Endometrium (tissue), 2 donors: ENCODE data around the gene JAKMIP1.
"Not testable (repeated sequence)": the region's sequence is repeated elsewhere in the genome, so short reads cannot be mapped to it uniquely, and the experiment has no call there.

Experiments
- FAIRE-seq: peaks from 2 replicates; lab custom pipeline; 2012; peaks lifted over from hg19 to GRCh38; lab: Jason Lieb, UNC
- donor health status: control.
- donor health status: control.

JAKMIP1 gene

GRCh38 chr4:6229095-6229494 is 28.7 kb upstream of the JAKMIP1 start:
- no peak for FAIRE-seq

DNA sequence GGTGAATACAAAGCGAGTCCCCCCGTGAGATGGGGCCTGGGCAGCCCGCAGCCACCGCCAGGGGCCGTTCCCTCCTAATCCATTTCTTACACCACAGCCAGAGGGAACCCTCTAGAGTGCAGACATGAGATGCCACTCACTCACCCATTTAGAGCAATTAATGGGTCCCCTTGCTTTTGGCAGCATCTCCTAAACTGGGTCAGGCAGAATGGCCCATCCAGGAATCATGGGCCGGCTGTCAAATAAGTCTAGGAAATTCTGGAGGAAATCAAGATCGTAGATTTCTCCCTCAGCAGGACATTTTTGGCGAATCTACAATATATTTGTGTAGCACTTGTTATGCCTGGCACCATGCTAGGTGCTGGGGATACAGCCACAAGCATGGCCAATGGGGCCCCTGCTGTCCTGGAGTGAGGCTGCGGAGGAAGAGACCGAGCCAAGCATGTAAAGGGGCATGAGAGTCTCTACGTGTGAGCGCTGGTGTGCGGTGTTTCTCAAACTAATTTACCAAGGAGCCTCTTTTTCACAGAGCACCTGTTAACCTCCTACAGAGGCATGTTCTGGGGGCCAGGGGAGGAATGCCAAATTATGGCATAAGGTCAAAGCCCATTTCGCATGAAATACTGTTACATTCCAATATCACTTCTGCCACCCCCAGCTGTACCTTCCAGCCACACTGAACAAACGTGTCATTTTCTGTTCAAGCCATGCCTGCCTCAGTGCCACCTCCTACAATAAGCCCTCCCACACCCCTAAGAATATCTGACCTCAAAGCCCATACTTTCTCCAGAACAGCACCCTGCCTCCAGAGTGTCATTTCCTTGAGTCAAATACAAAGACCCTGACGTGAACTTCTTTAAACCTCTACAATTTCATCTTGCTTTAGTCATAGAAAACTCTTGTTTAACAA is 28.1 kb upstream of the JAKMIP1 start:
- no peak for FAIRE-seq

GRCh38 chr4:6227412-6228157 is 27.2 kb upstream of the JAKMIP1 start:
- no peak for FAIRE-seq

GRCh38 chr4:6226506-6226905 is 26.2 kb upstream of the JAKMIP1 start:
- no peak for FAIRE-seq

DNA sequence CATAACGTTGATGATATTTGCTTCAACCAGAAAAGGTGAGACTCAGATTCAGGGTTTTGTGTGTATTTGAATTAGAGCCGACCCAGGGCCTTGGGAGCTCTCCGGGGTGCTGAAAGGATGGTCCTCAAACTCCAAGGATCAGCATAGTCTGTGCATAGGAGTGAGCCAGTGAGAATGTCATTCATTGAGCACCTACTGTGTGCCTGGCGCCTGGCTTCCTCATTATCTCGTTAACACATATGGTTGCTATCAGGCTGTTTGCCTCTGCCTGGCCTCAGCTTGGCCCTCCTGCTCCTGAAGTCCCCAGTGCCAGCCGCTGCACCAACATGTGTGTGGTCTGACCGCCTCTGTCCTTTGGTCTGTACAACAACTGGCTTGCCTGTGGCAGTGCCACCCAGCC is 25.1 kb upstream of the JAKMIP1 start:
- FAIRE-seq: no peak

DNA sequence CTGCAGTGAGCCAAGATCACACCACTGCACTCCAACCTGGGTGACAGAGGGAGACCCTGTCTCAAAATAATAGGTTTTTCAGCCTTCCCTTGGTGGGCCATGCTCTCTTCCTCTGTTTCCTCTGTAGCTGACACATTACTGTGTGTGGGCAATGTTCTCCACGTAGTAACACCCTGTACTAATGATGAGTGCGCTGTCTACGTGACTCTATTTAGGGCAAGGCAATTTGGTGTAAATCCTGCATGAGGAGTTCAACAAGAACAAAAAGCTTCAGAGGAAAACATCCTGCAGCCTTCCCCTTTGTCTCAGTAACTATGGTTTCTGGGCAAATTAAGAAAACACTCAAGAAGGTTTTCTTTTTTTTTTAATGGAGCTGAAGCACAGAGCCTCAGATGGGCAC is 24.4 kb upstream of the JAKMIP1 start:
- FAIRE-seq: no peak

DNA sequence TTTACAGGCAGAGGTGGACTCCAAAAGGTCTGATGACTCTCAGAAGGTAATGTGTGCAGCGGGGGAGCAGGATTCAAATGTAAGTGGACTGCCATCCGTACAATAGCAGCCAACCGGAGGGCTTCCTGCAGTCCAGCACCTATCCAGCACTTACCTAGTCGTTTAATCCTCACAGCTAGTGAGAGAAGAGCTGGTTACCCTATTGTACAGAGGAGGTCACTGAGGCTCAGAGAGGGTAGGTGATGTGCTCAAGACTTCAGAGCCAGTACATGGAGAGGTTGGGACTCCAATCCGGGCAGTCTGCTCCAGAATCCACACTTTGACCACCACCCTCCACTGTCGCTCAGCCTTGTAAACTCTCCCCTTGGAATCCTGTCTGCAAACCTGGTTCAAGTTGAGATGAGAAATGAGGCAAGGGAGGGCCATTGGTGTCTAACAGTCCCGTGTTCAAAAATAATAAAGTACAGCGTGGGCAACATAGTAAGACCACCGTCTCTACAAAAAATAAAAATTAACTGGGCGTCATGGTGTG is 22.5 kb upstream of the JAKMIP1 start:
- no peak for FAIRE-seq

GRCh38 chr4:6221851-6222760 is 21.8 kb upstream of the JAKMIP1 start:
- FAIRE-seq: no peak

DNA sequence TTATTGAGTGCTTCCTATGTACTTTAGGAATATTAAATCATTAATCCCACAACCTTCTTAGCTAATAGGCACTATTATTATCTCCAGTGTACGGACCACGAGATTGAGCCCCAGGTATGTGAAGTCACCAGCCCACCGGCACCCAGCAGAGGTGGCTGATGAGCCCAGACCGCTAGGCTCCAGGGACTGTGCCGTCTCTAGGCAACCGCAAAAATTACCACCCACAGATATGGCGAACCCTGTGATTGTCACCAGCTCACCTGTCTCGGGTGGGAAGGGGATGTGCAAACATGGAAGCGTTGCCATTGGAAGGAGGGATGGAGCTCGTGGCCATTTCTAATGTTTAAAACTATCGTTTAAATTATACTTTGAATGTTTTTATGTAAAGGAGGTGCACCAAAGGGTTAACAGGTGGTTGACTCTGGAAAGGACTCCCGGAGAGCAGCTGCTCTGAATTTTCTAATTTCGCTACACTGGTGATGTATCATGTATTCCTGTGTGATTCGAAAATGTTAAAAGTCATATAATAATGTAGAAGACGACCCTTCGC is 21.0 kb upstream of the JAKMIP1 start:
- no peak for FAIRE-seq

DNA sequence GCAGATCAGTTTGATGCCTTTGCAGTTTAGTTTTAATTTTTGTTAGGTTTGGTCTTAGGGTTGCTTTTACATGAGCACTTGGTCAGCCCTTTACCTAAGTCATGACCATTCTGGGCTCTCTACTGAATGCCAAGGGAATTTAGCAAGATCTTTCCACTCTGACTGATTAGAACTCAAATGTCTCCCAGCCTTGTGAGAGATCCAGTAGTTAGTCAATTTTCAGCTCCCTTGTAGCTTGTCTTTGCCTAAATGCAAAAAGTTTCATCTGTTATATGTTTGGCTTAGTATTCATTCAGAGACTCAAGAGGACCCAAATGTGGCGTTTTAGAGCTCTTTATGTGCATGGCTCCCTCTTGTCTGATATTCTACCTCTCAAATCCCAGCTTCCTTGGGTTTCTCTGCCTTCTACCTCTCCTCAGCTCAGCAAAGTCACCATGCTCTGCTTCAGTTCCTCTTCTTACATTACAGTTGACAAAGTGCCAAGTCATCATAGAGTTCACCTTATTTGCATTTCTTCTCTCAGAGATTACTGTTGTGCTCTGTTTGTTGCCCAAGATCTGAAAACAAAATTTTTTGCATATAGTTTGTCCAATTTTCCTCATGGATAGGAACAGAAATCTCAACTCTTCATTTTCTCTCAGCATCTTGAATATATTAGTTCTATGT is 17.5 kb upstream of the JAKMIP1 start:
- FAIRE-seq: no peak

DNA sequence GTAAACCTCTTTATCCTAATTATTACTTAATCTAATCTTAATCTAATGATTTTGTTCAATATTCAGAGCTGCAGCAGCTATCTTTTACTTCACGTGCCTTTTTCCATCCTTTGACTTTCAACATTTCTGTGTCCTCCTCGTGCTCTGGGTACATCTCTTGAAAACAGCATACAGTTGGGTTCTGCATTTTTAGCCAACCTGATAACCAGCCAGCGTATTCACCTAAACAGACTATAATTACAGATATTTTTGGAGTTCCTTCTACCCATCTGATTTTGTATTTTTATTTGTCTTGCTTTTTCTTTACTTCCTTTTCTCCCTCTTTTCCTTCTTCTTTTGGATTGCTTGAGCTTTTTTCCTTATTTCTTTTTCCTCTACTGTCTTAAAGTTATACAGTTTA is 16.2 kb upstream of the JAKMIP1 start:
- FAIRE-seq: no peak

- FAIRE-seq: no peak
Measured at GRCh38 chr4:6209921-6210320, 9.6 kb upstream of the JAKMIP1 start.

GRCh38 chr4:6209291-6209690 is 8.9 kb upstream of the JAKMIP1 start:
- FAIRE-seq: not testable (repeated sequence)

GRCh38 chr4:6208416-6208815 is 8.1 kb upstream of the JAKMIP1 start:
- FAIRE-seq: no peak

DNA sequence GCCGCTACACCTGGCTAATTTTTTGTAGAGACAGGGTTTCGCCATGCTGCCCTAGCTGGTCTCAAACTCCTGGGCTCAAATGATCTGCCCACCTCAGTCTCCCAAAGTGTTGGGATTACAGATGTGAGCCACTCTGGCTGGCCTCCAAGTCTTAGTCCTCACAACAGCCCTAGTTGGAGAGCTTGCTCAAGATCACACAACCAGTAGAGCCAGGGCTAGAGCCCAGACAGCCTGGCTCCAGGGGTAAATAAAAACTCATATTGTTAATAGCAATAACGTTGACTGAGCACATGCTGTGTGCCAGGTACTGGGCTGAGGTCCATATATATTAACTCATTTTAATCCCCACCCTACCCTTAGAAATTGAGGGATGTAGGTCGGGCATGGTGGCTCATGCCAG is 7.3 kb upstream of the JAKMIP1 start:
- no peak for FAIRE-seq

DNA sequence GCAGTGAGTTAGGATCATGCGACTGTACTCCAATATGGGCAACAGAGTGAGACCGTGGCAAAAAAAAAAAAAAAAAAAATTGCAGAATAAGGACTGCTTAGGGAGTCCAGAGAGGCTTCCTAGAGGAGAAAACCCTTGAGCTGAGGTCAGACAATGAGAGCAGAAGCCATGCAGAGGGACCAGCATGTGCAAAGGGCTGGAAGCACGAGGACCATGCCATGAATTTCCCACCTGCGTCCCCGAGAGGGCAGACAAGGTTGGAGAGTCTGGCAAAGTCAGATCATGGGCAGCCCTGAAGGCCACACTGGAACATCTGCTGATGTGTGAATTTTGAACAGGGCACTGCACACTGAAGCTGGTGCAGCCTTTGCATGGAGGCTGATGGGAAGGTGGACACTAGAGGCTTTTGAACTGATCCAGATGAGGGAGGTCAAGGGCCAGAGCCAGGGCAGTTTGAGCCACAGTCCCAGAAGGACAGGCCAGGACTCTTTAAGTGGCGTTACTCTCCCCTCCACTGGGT is 6.5 kb upstream of the JAKMIP1 start:
- FAIRE-seq: no peak

DNA sequence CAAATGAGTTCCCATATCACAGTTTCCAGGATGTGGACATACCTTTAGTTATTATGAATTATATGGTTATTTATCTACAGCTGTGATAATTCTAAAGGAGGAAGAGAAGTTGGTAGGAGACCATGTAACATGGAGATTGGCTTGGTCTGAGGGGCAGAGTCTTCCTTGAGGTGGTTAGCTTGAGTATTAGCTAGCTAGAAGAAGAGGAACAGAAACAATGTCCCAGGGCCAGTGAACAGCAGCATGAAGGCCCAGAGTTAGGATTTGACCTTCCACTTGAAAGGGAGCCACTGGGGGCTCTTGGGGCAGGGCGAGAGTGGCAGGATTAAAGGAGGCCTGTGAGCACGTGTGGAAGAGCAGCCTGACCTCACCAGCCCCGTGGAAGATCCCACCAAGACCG is 5.6 kb upstream of the JAKMIP1 start:
- FAIRE-seq: no peak

- FAIRE-seq: no peak
Measured at GRCh38 chr4:6205567-6205931, 5.2 kb upstream of the JAKMIP1 start.

DNA sequence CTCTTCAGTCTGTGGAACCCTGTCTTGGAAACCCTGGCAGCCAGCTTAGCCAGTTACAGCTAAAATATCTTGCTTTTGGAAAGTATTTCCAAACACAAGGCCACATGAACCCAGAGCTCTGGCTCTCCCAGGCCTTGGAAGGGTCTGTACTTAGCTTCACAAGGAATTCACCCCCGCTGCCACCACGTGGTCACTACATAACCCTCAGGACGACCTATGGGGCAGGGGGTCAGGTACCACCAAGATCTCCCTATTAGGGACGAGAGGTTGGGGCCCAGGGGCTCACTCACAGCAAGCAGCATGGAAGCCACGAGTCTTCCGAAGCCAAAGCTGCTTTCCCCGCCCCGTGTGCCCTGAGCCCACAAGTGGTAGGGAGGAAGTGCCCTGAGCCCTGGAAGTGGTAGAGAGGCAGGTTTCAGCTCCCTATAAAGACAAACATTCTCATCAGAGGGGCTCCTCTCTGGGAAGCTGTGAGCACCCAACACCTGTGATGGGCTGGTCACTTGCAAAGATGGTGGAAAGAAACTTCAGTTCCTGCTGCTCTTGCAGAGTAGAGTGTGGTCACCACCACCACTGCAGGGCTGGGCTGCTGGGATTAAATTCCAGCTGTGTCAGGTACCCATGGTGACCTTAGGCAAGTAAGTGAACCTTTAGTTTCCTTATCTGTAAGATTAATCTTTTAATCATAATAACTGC is 4.7 kb upstream of the JAKMIP1 start:
- no peak for FAIRE-seq

GRCh38 chr4:6204098-6204497 is 3.7 kb upstream of the JAKMIP1 start:
- no peak for FAIRE-seq
